GM12874 (cell line): ENCODE results near the gene LRP6.

Experiments
- CTCF ChIP-seq: IDR thresholded peaks from 2 replicates; pipeline ENCODE4 v1.5.1; 2011; ENCODE audit warnings: low read depth, mild to moderate bottlenecking, control low read depth, low read length, moderate library complexity; ENCODE audit not compliant: insufficient read depth

LRP6 gene

GRCh38 chr12:12116677-12117076 is 150.2 kb downstream of the LRP6 start:
- TF ChIP-seq CTCF = no peak

- TF ChIP-seq CTCF = no peak
Observed at GRCh38 chr12:12115514-12115913, 151.3 kb downstream of the LRP6 start.

GRCh38 chr12:12108441-12109058 is 158.3 kb downstream of the LRP6 start:
- TF ChIP-seq CTCF = no peak

GRCh38 chr12:12107678-12108077 is 159.2 kb downstream of the LRP6 start:
- no peak for TF ChIP-seq CTCF

GRCh38 chr12:12099102-12099501 is 167.7 kb downstream of the LRP6 start:
- TF ChIP-seq CTCF = no peak

GRCh38 chr12:12098691-12099015 is 168.2 kb downstream of the LRP6 start:
- TF ChIP-seq CTCF = no peak

GRCh38 chr12:12097891-12098690 is 168.8 kb downstream of the LRP6 start:
- TF ChIP-seq CTCF = no peak
